GM18505 (cell line): ENCODE data around the gene SLC39A3.

ENCODE experiments used
- ATAC-seq: cut with Tn5 transposase; IDR thresholded peaks from one replicate; pipeline ENCODE4 v1.9.1; 2021; ENCODE audit not compliant: unreplicated experiment
- POLR2A ChIP-seq: IDR thresholded peaks from 4 replicates; pipeline ENCODE4 v1.6.1; 2011; ENCODE audit warnings: borderline replicate concordance; ENCODE audit not compliant: insufficient read depth, insufficient read length; ENCODE audit errors: extremely low read depth

SLC39A3 gene

GRCh38 chr19:2703077-2703437 lies 36.8 kb downstream of the SLC39A3 start:
- TF ChIP-seq POLR2A = no peak
- no peak for ATAC-seq

DNA sequence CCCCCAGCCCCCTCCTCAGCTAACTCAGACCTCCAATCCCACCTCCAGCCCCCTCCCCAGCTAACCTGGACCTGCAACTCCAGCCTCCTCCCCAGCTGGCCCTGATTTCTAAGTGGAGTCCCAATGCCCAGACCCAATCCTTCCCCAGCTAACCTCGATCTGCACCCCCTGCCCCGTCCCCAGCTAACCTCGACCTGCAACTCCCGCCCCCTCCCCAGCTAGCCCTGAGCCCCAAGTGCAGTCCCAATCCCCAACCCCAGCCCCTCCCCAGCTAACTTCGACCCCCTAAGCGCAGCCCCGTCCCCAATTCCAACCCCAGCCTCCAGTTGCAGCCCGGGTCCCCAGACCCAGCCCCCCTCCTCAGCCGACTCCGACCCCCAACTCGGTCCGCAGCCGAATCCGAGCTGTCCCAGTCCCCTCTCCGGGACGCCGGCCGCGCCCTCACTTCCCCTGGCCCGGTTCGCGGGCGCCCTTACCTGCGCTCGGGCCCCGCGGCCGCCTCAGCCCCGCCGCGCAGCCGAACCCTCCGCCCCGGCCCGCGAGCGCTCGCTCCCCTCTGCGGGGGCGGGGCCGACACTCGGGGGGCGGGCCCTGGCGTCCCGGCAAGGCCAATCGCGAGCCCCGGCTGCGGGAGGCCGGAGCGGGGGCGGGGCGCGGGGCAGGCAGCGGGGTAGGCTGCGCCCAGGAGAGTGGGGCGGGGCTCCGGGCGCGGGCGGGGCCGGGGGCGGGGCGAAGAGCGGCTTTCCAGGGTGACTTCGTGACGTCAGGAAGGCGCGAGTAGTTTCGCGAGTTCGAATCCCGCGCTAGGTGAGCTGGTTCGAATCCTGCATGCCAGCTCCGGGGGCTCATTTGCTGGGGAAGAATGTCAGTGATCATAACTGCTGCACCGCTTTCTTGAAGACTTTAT lies 37.4 kb downstream of the SLC39A3 start, which contains the start of gene GNG7:
GNG7 (minus strand) TSS at position 525 of the 907 bp plus-strand sequence. CDS start 182,006 bp downstream, outside the sequence.
- peak; percentile 61 for ATAC-seq
- TF ChIP-seq POLR2A = peak; percentile 80

DNA sequence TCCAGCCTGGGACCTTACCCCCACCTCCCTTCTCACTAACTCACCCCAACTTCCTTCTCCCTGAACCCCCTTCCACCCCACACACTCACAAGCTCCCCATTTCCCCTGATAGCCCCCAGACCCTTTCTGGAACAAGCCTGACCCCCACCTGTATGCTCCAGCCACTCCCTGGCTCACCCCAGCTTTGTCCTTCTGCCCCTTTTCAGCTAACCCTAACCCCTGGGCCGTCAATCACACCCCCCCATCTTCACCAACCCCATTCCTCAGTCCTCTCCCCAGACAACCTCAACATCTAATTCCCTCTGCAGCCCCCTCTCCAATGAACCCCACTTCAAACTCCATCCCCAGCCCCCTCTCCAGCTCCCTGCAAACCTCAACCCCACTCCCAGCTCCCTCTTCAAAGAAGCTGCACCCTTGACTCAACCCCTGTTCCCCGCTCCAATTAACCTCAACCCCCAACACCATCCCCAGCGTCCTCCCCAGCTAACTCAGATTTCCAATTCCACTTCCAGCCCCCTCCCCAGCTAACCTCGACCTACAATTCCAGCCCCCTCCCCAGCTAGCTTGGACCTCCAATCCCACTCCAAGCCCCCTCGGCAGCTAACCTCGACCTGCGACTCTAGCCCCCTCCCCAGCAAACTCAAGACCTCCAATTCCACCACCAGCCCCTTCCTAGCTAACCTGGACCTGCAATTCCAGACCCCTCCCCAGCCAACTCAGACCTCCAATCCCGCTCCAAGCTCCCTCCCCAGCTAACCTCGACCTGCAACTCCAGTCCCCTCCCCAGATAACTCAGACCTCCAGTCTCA lies 38.3 kb downstream of the SLC39A3 start:
- ATAC-seq = no peak
- no peak for TF ChIP-seq POLR2A

DNA sequence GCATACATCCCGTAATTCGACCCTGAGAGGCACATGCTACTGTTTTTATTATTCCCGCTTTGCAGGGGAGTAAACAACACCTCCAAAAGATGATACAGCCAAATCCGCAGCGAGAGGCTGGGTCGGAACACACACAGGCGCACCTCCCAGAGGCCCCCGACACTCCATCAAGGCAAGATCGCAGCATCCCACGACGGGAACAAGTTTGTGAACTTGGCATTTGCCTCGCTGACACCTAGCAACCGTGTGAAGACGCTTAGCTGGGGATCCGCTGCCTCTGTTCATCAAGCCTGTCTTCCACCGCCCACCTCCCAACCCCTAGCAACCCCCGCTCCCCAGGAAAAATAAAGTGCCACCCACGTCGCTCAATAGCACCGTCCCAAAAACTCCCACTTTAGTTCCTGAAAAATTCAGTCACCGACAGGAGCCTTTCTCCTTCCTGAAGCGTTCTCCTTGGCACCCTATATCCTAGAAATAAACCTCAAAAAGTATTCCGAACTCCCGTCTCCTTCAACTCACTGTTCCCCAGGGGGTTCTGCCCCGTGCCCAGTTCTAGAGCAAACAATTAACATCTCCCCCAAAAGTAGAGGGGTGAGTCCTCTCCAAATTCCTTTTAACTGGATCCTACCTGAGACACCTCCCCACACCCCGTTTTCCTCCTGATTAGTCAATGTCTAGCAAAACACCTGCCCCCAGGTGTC lies 39.0 kb downstream of the SLC39A3 start:
- no peak for TF ChIP-seq POLR2A

DNA sequence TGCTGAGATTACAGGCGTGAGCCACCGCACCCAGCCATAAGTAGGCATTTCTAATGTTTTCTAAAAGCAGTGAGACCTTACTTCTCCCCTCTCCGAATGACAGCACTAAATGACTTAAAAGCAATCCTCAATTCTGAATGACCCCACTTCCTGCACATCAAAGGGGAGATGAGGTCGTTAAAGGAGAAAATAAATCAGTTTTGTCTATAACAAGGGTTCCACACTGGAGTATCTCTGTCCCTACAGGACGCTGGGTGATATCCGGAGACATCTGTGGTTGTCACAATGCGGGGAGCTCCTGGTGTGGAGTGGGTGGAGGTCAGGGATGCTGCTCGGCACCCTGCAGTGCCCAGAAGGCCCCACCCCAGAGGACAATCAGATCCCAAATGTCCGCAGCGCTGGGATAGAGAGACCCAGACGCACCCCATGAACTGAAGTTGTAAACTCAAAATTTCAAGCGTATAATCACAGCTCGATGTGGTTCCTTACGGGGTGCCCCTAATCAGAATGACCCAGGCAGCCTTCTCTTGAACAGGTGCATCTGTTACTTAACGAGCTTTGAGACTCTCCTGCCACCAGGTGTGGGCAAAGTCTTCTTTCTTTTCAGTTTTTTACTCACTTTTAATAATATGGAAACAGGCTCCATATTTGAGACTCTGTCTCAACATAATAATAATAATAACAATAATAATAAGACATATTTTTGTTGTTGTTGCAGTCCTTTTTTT lies 40.2 kb downstream of the SLC39A3 start:
- TF ChIP-seq POLR2A = no peak
- no peak for ATAC-seq

More for the DNA sequence above, 39.0 kb downstream of the SLC39A3 start:
- ATAC-seq = no peak

DNA sequence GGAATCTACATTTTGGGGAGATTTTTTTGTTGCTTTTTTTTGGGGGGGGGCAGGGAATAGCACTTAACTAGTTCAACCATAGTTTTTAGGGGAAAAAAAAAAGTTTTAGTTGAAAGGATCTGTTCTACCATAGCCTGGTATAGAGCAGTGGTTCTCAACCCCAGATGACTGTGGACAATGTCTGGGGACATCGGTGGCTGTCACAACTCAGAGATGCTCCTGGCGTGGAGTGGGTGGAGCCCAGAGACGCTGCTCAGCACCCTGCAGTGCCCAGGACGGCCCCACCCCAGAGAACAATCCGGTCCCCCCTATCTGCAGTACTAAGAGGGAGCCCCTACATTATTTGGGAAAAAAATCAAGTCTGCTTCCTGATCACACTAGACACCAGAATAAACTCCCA lies 45.6 kb downstream of the SLC39A3 start:
- TF ChIP-seq POLR2A = no peak
- ATAC-seq = no peak

DNA sequence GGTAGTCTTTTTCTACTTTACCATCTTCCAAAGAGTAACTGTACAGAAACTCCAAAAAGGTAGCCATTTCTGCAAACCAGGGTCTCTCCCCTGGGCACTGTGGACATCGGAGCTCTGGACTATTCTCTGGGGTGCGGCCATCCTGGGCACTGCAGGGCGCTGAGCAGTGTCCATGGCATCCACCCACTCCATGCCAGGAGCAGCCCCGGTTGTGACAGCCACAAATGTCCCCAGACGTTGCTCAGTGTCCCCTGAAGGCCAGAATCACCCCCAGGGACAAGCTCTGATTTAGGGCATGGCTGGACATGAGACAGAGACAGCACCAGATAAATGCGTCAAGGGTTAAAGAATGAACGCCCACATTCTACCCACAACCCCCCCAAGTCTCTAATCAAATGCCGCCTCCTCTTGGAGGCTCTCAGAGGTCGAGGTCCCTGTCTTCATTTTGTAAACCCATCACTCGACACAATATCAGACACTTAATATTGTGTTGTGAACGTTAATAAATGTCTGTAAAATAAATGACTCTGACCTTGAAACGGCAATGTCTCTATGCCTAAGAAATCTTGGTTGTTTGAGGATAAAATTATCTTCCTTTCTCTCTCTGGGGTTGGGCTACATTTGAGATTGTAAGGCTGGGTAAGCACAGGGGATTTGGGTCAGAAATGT lies 46.2 kb downstream of the SLC39A3 start:
- no peak for ATAC-seq
- no peak for TF ChIP-seq POLR2A

DNA sequence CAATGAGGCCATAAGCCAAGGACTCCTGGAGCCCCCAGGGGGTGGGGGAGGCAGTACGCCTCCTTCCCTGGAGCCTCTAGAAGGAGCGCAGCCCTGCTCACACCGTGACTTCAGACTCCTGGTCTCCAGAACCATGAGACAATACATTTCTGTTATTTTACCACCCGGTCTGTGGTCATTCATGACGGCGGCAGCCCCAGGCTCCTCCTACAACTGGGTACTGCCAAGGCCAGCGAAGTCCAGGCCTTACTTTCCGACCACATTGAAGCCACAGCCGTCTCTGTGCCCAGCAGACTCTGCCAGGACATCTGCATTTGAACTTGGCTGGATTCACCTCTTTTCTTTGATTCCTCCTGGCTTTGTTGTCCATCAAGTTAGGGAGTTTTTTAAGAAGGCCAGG lies 47.9 kb downstream of the SLC39A3 start:
- TF ChIP-seq POLR2A = no peak
- no peak for ATAC-seq

DNA sequence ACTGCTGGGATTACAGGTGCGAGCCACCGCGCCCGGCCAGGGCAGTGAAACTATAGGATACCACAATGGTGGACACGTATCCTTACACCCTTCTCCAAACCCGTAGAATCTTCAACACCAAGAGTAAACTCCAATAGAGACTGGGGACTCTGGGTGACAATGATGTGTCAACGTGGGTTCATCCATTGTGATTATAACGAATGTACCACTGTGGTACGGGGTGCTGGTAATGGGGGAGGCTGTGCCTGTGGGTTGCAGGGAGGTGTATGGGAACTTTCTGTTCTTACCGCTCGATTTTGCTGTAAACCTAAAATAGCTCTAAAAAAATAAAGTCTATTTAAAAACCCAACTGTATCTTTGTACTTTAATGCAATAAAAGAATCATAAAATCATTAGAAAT lies 49.0 kb downstream of the SLC39A3 start:
- TF ChIP-seq POLR2A = no peak
- no peak for ATAC-seq

DNA sequence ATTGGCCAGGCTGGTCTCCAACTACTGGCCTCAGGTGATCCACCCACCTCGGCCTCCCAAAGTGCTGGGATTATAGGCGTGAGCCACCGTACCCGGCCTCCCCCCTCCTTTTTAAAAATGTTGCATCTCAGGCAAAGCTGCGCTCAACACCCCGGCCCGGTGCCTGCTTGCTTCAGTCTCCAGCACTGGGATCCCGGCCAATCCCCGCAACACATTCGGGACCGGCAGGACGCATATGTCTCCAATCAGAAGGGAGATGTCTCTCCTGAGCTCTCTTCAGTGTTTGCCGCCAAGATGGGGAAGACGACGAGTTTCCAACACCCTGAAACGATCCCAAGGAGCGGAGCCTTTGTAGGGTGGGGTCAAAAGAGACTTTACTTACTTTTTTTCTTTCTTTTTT lies 53.5 kb downstream of the SLC39A3 start:
- no peak for ATAC-seq

DNA sequence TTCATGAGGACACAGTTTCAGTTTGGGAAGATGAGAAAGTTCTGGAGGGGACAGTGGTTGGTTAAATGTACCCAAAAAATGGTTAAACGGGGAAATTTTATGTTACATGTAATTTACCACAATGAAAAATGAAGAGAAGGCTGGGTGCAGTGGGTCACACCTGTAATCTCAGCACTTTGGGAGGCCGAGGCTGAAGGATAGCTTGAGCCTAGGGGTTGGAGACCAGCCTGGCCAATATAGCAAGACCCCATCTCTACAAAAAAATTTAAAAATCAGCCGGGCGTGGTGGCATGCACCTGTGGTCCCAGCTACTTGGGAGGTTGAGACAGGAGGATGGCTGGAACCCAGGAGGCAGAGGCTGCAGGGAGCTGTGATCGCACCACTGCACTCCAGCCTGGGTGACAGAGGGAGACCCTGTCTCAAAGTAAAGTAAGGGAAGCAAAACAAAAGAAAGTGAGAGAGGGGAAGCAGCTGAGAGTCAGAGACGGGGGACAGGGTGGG lies 54.6 kb downstream of the SLC39A3 start:
- no peak for ATAC-seq

More for the DNA sequence above, 53.5 kb downstream of the SLC39A3 start:
- no peak for TF ChIP-seq POLR2A

GRCh38 chr19:2683430-2684003 lies 56.3 kb downstream of the SLC39A3 start:
- no peak for TF ChIP-seq POLR2A
- ATAC-seq = no peak

More for the DNA sequence above, 54.6 kb downstream of the SLC39A3 start:
- TF ChIP-seq POLR2A = no peak
